Breast epithelium (tissue), 3 donors: ENCODE data around the gene HAPLN2.

ENCODE experiments used
- POLR2A ChIP-seq: fragments of 450-650 bp; IDR thresholded peaks from one replicate; pipeline ENCODE4 v1.6.1; 2016; ENCODE audit warnings: antibody characterized with exemption, mild to moderate bottlenecking, moderate library complexity
- POLR2AphosphoS5 ChIP-seq, 3 donors: sonication (generic); formaldehyde crosslinking; IDR thresholded peaks; one replicate each; pipeline ENCODE4 v1.6.1; 2017; ENCODE audit warnings: antibody characterized with exemption in 3 of 3
- TF ChIP-seq, protein P1 (sequence below), 3 donors: fragments of 450-650 bp; IDR thresholded peaks; one replicate each; pipeline ENCODE4 v1.5.1; 2016 to 2017; ENCODE audit warnings: antibody characterized with exemption in 3 of 3, mild to moderate bottlenecking in 3 of 3, moderate library complexity in 3 of 3

DNA sequence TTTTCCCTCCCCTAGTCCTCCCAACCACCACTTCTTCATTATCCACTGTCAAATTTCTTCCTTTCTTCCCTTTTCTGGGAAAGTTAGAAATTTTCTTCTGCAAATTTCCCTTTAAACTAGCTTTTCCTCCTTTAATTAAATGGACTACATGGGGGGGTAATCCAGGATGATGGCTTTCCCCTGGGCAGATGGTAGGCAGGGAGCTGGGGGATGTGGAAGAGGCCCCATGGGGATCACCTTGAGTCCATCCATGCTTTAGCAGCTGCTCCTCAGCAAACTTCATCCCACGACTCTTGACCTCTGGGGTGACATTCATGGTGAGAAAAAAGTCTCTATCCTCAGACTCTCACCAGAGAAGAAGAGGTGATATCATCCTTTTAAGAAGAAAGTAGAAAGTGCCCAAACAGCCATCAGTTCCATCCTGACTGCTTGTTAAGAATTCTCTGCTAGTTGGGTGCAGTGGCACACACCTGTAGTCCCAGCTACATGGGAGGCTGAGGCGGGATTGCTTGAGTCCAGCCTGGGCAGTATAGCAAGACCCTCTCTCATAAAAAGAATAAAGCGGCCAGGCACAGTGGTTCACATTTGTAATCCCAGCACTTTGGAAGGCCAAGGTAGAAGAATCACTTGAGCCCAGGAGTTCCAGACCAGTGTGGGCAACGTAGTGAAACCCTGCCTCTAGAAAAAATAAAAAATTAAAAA is 20.3 kb upstream of the HAPLN2 start:
- TF ChIP-seq, protein P1, sequence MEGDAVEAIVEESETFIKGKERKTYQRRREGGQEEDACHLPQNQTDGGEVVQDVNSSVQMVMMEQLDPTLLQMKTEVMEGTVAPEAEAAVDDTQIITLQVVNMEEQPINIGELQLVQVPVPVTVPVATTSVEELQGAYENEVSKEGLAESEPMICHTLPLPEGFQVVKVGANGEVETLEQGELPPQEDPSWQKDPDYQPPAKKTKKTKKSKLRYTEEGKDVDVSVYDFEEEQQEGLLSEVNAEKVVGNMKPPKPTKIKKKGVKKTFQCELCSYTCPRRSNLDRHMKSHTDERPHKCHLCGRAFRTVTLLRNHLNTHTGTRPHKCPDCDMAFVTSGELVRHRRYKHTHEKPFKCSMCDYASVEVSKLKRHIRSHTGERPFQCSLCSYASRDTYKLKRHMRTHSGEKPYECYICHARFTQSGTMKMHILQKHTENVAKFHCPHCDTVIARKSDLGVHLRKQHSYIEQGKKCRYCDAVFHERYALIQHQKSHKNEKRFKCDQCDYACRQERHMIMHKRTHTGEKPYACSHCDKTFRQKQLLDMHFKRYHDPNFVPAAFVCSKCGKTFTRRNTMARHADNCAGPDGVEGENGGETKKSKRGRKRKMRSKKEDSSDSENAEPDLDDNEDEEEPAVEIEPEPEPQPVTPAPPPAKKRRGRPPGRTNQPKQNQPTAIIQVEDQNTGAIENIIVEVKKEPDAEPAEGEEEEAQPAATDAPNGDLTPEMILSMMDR (IDR thresholded peaks at IDR 0.05), result no peak
- TF ChIP-seq POLR2AphosphoS5 (IDR thresholded peaks at IDR 0.05), result no peak
- TF ChIP-seq POLR2A, result no peak
